NK-92 treated with Interleukin-12 subunit alpha and Interleukin-12 subunit beta, amount 100 ng/mL, for 24 hours (cell line): ENCODE measurements around the gene OARD1.
A peak's percentile ranks its signal among the peaks of the same experiment; 100 is the strongest.

Experiments used
- DNase-seq: peaks from one replicate; lab custom pipeline; 2025; lab: John Stamatoyannopoulos, UW

OARD1 gene

DNA sequence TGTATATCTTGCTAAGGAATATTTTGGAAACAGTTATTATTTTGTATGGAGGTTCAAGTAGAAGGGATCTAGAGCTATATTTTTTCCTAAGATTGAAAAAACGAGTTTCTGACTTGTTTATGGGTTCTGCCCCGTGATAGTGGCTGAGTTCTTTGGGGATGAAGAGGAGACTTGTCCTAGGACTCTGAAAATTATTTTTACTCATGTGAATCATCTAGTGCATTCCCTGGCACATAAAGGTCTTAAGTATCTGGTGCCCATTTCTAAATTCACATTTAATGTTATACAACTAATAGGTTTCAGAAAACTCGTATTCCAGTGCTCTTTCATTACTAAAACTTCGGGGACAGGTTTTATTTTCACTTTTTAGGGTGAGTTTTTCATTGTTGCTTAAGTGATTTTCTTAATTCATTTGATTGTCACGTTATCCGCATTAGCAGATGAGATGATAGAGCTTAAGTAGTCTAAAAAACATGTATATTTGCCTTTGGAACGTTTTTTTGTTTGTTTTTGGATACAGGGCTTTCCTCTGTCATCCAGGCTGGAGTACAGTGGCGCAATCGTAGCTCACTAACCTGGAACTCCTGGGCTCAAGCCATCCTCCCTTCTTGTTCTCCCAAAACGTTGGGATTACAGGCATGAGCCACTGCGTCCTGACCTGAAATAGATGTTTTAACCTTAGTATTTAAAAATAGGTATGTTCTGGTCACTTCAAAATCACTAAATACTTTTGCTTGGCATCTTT, 2.7 kb upstream of the OARD1 start:
- DNase-seq, result no peak

DNA sequence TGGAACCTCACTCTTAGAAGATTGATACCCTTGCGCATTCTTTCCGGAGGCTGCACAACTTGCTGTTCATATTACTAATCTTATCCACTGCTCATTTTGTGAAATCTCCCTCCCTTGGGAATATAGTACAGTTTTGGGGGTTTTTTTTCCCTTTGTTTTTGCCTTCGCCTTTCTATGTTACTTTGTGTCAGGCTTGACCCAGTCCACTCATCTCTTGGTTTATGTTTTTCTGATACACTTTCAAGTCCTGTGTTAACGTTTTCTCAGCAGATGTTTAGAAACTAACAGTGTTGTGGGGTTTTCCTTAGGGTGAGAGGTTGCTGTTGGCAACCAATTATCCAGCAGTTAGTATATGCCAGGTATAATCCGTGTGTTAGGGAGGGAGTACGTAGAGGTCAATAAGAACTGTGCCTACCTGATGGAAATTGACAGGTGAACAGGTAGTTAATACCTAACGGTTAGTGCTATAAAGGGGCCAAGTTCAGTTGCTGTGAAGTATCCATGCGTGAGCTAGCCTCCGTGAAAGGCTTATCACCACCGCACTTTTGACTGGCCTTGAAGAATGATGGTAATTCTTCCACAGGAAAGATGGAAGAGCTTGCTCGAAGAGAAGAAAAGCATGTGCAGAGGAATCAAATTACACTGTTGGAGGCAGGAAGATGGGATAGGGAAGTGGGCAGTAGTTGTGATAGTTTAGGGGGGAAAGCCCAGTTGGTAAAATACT, 2.0 kb upstream of the OARD1 start:
- no peak for DNase-seq

DNA sequence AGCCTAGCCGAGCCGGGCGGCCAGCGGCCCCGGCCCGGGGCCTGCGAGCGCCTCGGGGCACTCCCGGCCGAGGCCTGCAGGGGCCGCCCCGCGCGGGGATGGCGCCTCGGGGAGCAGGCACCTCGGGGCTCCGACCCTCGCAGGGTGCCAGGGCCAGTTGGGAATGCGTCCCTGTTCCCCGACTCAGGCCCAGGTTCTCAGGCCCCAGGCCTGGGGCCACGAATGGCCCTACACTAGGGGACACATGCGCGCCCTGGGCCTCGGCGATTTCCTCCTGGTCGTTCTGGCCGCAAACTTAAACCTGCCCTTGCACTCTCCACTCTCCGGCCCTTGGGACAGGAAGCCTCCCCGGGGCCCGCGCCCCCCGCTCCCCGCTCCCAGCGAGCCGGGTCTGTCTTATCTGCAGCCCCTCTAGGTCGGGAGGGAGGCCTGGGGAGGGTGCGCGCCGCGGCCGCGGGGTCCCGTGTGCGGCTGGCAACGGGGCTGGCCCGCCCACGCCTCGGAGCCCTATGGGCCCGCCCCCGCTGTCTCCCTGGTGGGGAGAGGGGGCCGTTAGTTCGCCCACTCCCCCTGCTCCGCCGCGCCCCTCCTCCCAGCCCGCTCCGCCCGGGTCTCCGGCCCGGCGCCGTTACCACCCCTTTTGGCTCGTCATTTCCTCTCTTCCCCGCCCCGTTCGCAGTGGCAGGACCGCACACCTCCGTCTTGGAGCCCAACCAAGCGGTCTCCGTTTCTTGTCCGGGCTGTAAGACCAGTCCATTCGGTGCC, 1.2 kb upstream of the OARD1 start:
- peak; percentile 72 for DNase-seq

DNA sequence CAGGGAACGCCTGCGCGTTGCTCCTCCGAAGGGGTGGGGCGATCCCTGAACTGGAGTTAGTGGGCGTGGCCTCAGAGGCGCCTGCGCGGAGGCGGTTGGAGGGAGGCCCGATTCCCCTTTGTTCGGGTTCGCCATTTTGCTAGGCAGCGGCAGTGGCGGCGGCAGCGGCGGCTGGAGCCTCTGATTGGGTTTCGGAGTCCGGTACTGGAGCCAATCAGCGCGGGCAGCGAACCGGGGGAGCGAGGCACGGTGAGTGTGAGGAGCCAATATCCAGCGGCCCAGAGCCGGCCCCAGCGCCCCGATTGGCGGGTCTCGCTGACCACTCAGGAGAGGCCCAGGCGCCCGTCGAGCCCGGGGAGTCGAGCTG, 663 bp upstream of the OARD1 start, which contains the start of gene NFYA:
Gene NFYA, plus strand, starts transcription at position 139 of the 367 bp plus-strand sequence. CDS start 6,116 bp downstream, outside the sequence.
- peak; percentile 100 for DNase-seq

DNA sequence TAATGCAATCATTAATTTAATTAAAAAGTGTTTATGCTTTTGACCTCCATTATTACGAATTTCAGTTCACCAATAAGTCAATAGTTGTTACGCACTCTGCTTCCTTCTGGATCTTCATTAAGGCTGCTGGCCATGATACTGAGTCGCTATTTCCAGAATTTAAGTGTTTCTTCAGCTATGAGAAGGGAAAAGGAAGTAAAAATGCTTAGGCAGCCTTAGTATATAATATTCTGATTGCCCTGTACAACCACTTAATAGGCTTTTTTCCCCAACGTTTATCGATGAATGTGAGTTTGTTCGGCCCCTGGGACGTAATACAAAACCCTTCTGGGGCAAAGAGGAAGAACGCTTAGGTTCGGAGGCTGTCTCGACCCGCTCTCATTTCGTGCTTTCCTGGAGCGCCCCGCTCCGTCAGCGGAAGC, 644 bp downstream of the OARD1 start:
- no peak for DNase-seq

DNA sequence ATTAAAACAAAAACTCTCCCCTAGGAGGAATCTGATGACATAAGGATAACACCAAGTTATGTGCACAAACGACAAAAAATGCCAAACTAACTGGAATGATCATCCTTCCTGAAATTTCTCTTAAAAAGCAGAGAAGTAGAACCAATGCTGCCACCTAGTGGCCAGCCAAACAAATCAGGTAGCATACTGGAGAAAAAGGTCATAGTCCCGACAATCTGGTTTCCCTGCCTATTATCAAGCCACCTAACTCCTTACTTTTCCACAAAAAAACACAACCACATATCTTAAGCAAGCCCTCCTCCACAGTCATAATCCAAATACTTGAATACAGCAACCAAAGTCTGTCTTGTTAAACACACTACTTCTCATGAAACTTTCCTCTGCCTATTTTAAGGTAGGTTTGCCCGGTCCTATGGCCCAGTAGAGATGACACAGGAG, 5.3 kb downstream of the OARD1 start:
- peak; percentile 37 for DNase-seq

DNA sequence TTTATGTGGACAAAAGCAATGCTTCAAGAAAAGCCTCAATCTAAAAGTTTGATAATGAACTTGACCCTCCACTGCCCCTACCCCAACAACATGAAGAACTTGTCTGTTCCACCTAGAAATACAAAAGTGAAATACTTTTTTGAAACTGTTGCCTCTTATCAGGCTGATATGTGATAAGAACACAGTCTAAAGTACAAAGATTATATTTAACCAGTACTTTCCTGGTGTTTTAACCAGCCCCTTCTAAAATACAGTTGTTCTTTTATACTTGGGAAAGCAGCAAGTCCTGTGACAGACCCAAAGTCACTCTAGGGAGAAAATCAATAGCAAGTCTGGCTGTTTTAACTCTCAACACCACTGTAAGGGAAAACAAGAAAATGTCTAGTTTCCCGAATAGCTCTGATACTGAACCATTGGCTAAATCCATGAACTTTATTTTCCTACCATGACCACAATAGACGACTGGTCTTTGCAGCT, 6.6 kb downstream of the OARD1 start:
- DNase-seq, result no peak

DNA sequence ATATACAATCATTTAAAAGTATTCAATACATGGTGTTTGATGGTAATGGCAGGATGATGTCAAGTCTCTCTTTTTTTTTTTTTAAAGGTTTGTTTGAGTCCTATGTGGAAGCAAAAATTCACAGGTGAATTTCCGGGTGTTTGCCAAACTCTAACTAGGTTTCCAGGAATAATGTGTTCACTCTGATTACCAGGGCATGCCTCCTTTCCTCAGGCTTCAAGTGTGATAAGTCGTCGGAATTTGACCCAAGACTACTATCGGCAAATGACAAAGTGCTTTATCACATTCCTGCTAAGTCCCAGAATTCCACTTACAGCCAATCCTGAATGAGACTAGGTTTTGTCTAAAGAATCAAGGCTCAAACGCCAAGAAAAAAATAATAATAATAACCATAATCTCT, 7.3 kb downstream of the OARD1 start:
- no peak for DNase-seq

DNA sequence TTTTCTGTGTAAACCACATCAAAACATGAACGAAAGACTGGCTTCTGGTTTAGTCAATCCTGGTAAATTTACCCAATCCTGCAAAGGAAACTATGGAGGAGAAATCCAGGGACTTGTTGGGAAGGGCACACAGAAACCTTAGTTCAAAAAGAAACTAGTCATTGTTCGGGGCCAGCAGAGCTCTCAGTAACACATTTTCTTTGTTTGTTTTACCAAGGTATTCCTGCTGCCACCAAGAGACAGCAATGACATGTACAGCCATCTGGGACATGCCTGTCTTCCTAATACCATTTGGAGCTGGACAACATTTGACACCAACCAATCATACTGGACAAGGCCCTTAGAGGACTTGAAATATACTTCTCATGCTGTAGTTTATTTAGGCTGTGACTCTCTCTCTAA, 8.3 kb downstream of the OARD1 start:
- no peak for DNase-seq

DNA sequence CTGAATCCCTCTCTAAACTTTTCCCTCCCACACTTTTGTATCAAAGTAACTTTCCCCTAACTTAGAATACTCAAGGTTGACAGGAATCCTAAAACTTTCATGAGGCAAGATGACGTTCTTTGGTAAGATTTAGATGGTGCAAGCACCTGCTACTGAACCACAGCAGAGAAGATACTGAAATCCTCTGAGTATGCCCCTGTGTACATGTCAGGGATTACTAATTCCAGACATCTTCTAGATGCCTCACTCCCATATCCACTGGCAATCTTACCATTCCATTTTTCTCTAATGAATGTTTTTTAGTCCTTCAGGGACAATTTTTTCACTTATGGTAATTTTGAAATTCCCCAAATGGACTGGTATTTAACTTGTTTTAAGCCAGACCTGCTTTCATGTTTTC, 10.1 kb downstream of the OARD1 start:
- DNase-seq, result no peak

DNA sequence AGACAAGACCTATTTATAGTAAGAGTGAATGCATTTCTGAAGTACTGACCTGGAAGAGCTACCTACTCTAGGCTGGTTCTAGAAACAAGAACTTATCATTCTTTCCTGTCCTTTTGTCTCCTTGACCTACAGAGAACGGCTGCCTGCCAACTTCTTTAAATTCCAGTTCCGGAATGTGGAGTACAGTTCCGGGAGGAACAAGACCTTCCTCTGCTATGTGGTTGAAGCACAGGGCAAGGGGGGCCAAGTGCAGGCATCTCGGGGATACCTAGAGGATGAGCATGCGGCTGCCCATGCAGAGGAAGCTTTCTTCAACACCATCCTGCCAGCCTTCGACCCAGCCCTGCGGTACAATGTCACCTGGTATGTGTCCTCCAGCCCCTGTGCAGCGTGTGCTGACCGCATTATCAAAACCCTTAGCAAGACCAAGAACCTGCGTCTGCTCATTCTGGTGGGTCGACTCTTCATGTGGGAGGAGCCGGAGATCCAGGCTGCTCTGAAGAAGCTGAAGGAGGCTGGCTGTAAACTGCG, 10.9 kb downstream of the OARD1 start:
- DNase-seq, result no peak

DNA sequence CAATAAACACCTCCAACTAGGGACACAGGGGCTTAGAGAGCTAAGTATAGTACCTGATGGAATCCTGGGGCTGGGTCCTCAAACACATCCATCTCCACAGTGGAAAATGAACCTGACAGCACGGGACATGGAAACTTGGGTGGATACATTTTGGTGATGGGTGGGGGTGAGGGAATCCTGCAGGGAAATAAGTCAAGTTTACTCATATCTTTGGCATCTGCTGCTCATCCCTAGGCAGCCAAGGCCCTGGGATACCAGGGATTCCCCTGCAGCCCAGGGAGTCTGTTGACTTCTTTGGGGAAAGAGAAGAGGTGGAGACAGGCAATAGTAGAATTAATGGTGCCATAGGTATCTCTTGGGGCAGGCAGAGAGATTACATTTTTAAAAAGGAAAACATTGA, 12.6 kb downstream of the OARD1 start:
- DNase-seq, result no peak

DNA sequence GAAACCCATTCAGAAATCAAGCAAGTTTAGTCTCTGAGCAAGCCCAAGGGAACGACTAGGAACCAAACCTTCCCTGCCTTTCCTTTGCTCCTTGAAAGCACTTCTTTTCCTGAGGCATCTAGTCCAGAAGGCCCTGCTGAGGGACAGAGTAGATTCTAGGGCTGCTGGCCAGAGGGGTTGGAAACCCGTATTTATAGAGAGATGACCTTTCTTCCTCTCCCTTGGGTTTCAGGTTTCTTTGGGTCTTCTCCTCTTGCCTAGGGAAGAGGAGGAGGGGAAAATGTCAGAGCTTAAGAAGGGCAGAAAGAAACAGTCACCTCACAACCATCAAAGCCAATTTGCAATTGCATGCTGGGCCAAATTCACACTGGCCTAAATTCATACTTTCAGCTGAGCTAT, 13.4 kb downstream of the OARD1 start:
- DNase-seq, result no peak

DNA sequence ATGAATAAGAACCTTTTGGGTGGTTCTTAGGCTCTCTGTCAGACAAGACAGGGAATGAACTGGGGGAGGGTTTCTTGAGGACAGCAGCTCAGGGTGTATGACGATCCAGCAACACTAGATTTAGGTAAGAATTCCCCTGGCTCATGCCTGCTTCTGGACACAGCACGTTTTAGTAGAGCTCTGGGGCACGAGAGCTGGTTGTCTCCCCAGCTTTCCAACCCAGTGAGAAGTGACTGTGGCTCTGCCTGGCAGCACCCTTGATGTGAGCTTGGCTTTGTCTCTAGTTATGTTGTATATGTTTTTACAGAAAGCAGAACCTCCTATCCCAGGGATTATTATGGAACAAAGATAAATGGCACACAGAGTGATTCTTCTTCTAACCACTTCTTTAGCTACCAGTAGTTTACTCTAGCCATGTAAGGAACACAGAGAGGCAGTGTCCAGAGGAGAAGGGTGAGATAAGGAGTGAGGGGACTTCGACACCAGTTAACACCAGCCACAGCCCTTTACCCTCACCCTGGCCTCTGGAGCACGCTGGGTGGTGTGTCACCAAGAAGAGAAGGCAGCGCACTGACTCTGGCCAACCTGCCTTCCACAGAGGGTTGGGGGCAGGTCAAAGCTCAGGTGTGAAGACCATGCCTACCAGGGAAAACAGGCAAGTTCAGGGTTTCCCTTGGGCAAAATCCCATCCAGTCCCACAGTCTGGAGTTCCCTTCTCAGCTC, 15.2 kb downstream of the OARD1 start:
- DNase-seq, result no peak

DNA sequence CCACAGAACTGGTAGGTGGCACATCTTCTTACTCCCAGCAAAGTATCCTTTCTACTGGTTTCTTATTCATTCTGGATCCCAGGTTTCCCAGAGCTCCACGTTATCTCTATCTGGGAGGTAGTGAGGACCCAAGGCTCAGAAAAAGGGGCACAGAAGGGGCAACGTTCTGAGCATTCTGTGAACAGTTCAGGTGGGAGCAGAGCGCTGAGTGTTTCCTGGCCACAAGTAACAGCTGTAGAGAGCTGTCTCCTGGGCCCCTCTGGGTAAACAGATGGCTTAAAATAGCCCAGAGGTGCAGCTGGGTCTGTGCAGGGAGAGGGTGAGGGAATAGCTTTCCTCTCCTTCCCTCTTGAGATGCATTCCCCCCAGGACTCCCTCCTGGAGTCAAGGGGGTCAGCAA, 17.0 kb downstream of the OARD1 start:
- DNase-seq, result no peak

DNA sequence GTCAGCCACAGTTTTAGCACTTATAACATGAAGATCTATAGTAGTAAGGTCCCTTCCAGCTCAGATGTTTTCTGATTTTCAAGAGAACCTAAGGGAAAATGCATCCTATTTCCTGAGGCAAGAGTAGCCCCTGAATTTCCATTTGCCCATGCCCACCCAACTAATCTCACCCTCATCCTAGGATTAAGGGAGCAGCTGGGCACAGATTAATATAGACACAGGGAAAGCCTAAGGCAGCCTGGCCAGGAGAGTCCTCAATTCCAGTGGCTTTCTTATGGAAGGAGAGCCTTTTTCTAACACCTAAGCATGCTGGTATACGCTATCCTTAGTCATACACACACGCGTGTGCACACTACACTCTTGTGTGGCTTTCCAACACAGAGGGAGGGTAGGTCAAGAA, 17.6 kb downstream of the OARD1 start:
- DNase-seq, result no peak

DNA sequence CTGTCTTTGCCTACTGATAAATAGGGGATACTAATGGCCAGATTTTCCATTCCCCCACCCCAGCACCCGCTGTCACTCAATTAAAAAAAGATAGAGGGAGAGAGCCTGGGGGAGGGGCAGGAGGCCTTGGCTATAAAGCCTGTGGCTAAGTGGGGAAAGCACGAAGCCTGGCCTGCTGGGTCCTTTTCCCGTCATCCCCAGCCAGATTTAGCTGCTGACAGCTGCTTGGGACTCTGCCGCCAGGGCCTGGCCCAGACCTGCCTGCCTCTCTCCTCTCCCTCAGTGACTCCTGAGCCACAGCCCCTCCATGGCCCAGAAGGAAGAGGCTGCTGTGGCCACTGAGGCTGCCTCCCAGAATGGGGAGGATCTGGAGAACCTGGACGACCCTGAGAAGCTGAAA, 19.1 kb downstream of the OARD1 start, which contains the start of gene APOBEC2:
Gene APOBEC2, plus strand, starts transcription at position 162 of the 400 bp plus-strand sequence. Its CDS starts 146 bp downstream, at position 308.
- DNase-seq, result no peak

DNA sequence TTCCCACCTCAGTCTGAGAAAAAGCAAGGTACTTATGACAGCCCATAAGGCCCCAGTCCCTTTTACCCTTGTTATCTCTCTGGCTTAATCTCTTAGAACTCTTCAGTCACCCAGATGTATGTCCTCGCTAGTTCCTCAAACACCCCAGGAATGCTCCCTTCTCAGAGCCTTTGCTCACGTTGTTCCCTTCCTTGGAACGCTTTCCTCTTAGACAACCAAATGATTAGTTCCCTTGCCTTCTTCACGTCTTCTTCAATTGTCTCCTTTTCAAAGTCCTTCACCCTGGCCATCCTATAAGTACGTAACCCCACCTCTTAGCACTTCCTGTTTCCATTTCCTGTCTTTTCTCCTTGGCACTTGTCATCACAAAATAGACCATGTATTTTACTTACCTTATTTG, 20.3 kb downstream of the OARD1 start:
- no peak for DNase-seq

DNA sequence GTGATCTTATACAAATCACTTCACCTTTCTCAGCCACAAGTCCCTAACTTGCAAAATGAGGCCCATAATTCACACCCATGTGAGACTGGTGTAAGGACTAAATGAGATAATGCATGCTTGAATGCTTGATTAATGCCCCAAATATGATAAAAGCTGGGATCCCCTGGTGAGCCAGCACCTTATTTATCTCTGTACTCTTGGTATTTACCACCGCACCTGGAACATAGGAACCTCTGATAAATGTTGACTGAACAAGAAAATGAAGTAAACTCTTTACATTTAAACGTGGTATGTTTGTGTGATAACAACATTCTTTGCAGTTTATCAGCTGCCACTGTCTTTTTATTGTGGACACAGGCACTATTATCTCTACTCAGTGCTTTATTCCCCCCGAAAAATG, 21.6 kb downstream of the OARD1 start:
- DNase-seq, result no peak

DNA sequence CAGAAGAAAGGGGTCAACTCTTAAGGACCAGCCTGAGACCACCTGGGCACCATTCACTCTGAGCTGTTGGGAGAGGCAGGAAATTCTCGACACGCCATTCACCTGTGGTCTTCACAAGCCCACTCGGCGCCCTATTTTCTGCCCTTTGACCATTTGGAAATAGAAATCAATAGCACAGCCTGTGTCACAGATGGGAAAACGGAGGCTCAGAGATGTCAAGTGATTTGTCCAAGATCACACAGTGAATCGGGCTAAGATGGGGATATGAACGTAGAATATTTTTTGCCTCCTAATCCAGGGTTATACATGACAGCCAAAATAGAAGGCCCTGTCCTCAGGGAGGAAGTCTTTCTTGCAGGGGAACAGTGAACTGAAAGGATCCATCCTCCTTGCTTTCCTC, 22.2 kb downstream of the OARD1 start:
- no peak for DNase-seq

DNA sequence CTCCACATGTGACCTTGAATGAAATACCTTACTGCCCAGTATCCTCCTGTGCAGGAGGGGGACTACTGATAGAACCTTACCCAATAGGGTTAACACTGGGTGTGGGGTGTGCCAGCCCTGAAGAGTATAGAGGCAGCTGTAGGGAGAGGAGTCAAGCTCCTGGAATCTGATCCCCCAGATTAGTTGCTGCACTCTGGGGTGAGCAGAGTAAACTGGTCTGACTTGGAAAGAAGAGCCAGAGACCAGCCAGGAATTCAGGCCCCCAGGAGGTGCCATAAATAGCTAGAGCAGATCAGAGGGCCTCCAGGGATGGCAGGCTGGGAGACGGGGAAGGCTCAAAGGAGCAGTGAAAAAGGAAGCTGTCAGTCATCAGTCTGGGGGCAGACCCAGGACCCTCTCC, 22.6 kb downstream of the OARD1 start:
- no peak for DNase-seq
